ENCODE results near the gene PTPRD.

Gene PTPRD

GRCh38 chr9:8660383-8660782 lies 1952.4 kb downstream of the PTPRD start:
- no peak overlapping the region for H3K4me3 ChIP-seq (ENCODE audit: low read length)
- TF ChIP-seq CTCF (IDR thresholded peaks at IDR 0.05; ENCODE audit: insufficient read depth, low read depth, low read length, missing control alignments): no peak
- DNase-seq (ENCODE audit: low read depth): no peak

- DNase-seq (ENCODE audit: low read depth): no peak
- no peak for TF ChIP-seq CTCF (IDR thresholded peaks at IDR 0.05; ENCODE audit: insufficient read depth, low read depth, low read length, missing control alignments)
- no peak overlapping the region for H3K4me3 ChIP-seq (ENCODE audit: low read length)
Observed at GRCh38 chr9:8659108-8659507, 1953.7 kb downstream of the PTPRD start.

GRCh38 chr9:8655071-8655470 lies 1957.7 kb downstream of the PTPRD start:
- H3K4me3 ChIP-seq (ENCODE audit: low read length): no peak overlapping the region
- DNase-seq (ENCODE audit: low read depth): no peak
- no peak for TF ChIP-seq CTCF (IDR thresholded peaks at IDR 0.05; ENCODE audit: insufficient read depth, low read depth, low read length, missing control alignments)

- DNase-seq (ENCODE audit: low read depth): no peak
- no peak for TF ChIP-seq CTCF (IDR thresholded peaks at IDR 0.05; ENCODE audit: insufficient read depth, low read depth, low read length, missing control alignments)
- H3K4me3 ChIP-seq (ENCODE audit: low read length): no peak overlapping the region
Observed at GRCh38 chr9:8653855-8654254, 1958.9 kb downstream of the PTPRD start.

GRCh38 chr9:8653111-8653510 lies 1959.7 kb downstream of the PTPRD start:
- H3K4me3 ChIP-seq (ENCODE audit: low read length): no peak overlapping the region
- no peak for TF ChIP-seq CTCF (IDR thresholded peaks at IDR 0.05; ENCODE audit: insufficient read depth, low read depth, low read length, missing control alignments)
- DNase-seq (ENCODE audit: low read depth): no peak

GRCh38 chr9:8652255-8652654 lies 1960.5 kb downstream of the PTPRD start:
- no peak for DNase-seq (ENCODE audit: low read depth)
- no peak for TF ChIP-seq CTCF (IDR thresholded peaks at IDR 0.05; ENCODE audit: insufficient read depth, low read depth, low read length, missing control alignments)
- no peak overlapping the region for H3K4me3 ChIP-seq (ENCODE audit: low read length)

GRCh38 chr9:8651846-8652215 lies 1961.0 kb downstream of the PTPRD start:
- DNase-seq (ENCODE audit: low read depth): no peak
- H3K4me3 ChIP-seq (ENCODE audit: low read length): no peak overlapping the region

More at GRCh38 chr9:8651846-8652215, 1961.0 kb downstream of the PTPRD start:
- TF ChIP-seq CTCF (IDR thresholded peaks at IDR 0.05; ENCODE audit: insufficient read depth, low read depth, low read length, missing control alignments): no peak

Measured in epithelial cell of esophagus (primary cell).